ENCODE results near the gene UBE2O.

UBE2O gene

DNA sequence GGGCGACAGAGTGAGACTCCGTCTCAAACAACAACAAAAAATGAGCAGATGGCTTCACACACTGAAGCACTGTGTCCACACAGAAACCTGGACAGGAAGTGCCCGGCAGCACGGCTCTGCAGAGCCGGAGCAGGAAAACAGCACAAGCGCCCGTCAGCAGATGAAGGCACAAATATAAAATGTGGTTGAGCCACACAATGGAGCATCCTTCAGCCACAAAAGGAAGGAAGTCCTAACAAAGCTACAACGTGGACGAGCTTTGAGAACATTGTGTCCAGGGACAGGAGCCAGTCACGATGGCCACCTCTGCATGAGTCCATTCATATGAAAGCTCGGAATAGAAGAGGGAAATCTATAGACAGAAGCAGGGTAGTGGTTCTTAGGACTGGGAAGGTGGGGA is 32.6 kb upstream of the UBE2O start:
- no peak for DNase-seq

GRCh38 chr17:76484228-76484725 is 31.3 kb upstream of the UBE2O start:
- no peak for DNase-seq

- DNase-seq, result no peak
Measured at GRCh38 chr17:76481071-76481655, 28.2 kb upstream of the UBE2O start.

- DNase-seq, result peak; percentile 21
Measured at GRCh38 chr17:76480632-76481031, 27.7 kb upstream of the UBE2O start.

- no peak for DNase-seq
Measured at GRCh38 chr17:76479515-76480060, 26.6 kb upstream of the UBE2O start.

- DNase-seq, result no peak
Measured at GRCh38 chr17:76478730-76479514, 26.0 kb upstream of the UBE2O start.

GRCh38 chr17:76478097-76478496 is 25.1 kb upstream of the UBE2O start:
- DNase-seq, result no peak

GRCh38 chr17:76477576-76477975 is 24.6 kb upstream of the UBE2O start:
- no peak for DNase-seq

DNA sequence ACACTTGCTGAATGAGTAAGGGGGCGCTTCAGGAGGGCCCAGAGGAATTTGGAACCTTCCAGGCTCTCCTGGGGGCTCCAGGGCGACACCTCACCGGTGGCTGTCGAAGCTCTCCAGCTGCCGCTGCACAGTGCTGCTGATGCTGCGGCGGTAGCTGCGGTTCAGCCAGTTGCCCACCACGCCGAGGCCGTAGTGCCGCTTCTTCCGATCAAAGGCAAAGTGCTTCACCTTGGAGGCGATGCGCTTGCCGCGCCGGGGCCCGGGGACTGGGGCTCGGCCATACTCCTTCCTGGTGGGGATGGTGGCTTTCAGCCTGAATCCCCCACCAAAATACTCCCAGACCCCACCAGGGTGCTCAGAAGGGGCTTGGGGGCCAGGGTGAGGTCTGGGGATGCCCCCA is 23.8 kb upstream of the UBE2O start:
- DNase-seq, result no peak

DNA sequence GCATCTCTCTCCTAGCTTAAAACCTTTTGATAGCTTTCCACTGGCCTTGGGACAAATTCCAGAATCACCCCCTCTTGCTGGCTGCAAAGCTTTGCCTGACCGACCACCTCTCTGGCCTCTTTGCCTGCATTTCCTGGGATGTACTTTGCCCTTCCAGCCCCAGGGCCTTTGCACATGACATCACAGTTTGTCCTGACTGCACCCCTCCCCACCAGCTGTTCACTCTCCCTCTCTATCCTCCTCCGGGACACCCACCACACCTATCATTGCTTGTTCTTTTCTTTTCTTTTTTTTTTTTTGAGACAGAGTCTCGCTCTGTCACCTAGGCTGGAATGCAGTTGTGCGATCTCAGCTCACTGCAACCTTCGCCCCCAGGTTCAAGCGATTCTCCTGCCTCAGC is 22.4 kb upstream of the UBE2O start:
- no peak for DNase-seq

GRCh38 chr17:76474894-76475293 is 21.9 kb upstream of the UBE2O start:
- DNase-seq, result no peak

- DNase-seq, result no peak
Measured at GRCh38 chr17:76474238-76474637, 21.3 kb upstream of the UBE2O start.

GRCh38 chr17:76473541-76473985 is 20.6 kb upstream of the UBE2O start:
- no peak for DNase-seq

GRCh38 chr17:76472726-76473125 is 19.8 kb upstream of the UBE2O start:
- DNase-seq, result no peak

GRCh38 chr17:76472258-76472645 is 19.3 kb upstream of the UBE2O start:
- DNase-seq, result no peak

GRCh38 chr17:76471498-76472257 is 18.7 kb upstream of the UBE2O start:
- no peak for DNase-seq

GRCh38 chr17:76469991-76470739 is 17.2 kb upstream of the UBE2O start:
- no peak for DNase-seq

DNA sequence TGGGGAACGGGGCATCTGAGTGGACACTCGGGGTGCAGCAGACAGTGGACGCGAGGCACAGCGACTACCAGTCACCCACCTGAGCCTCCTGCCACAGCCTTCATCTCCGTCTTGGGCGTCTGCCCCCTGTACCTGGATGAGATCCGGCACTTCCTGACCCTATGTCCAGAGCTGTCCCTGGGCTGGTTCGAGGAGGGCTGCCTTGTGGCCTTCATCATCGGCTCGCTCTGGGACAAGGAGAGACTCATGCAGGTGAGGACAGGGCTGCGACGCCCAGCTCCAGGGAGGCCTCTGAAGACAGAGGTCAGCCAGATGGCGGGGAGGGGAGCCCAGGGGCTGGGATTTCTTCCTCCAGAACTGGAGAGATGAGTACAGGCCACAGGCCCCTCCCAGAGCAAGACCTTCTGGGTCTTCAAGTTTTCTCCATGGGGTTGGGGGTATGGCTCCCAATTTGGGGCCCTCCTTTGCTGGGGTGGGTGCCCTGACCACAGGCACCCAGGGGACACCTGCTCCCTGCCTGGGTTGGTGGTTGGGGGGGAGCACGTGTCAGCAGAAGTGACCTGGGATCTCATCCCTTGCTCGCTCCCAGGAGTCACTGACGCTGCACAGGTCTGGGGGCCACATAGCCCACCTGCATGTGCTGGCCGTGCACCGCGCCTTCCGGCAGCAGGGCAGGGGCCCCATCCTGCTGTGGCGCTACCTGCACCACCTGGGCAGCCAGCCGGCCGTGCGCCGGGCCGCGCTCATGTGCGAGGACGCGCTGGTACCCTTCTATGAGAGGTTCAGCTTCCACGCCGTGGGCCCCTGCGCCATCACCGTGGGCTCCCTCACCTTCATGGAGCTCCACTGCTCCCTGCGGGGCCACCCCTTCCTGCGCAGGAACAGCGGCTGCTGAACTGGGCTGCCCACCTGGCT is 16.4 kb upstream of the UBE2O start:
- no peak for DNase-seq

- no peak for DNase-seq
Measured at GRCh38 chr17:76468634-76469010, 15.7 kb upstream of the UBE2O start.

- DNase-seq, result no peak
Measured at GRCh38 chr17:76467809-76468633, 15.1 kb upstream of the UBE2O start.

Data from fibroblast of skin of abdomen (primary cell).